Measurements from ENCODE around the gene CNTRL. TPM values are rescaled to one million over a fixed set of nuclear protein-coding genes. Genes with fewer than 3 reads are reported as not detected.

The CNTRL gene
- total RNA-seq, 1 experiment from 2014 or later = 13.4 TPM

DNA sequence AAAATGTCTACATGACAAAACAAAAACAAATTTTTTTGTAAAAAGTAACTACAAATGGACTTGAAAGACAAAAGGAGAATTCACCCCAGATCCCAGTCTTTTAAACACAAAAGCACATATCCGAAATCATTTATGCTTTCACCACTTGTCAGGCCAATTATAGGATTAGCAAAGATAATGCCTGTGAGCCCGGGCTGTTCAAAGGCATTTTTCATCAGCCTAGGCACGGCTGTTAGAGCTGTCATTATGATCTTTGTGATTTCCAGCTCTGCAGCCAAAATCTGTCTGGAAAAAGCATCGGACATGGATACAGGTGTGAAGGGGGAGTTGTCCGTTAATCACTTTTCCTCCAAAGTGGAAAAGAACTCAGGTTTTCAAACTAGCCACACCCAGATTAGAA is 150.5 kb downstream of the CNTRL start:
- Histone ChIP-seq H3K4me2 (ENCODE audit: low read length) (no peak overlapping the region), H3K4me3 (replicated peaks in 1 of 2; ENCODE audit: low read depth in 1 of 2, low read length in 2 of 2) (no peak overlapping the region), H3K79me2 (ENCODE audit: insufficient read depth, low read length) (no peaks in the 10 kb centered on the region), H3K9ac (ENCODE audit: low read length) (no peak overlapping the region), H2AFZ (ENCODE audit: low read depth, low read length, poor library complexity, severe bottlenecking) (no peak overlapping the region), H3K27ac (ENCODE audit: low read depth, low read length) (no peak overlapping the region), H4K20me1 (ENCODE audit: insufficient read depth) (no peaks in the 10 kb centered on the region), H3K9me2 (ENCODE audit: insufficient read depth) (no peaks in the 10 kb centered on the region), H3K9me3 (ENCODE audit: control insufficient read depth in 1 of 2, insufficient read depth in 1 of 2, low read depth in 1 of 2, low read length in 2 of 2) (no peaks in the 10 kb centered on the region), H3K27me3 (ENCODE audit: insufficient read depth, low read length) (no peaks in the 10 kb centered on the region), H3K4me1 (ENCODE audit: control insufficient read depth in 1 of 2, insufficient read depth in 2 of 2, low read length in 2 of 2) (peaks cover 0 to 14% of the 10 kb centered on the region in 2 experiments; a peak in 2 of 4 replicates), H3K36me3 (ENCODE audit: control insufficient read depth in 1 of 2, insufficient read depth in 2 of 2, low read length in 2 of 2) (no peaks in the 10 kb centered on the region)
- intact Hi-C loops (cut with micrococcal nuclease) = no loop called here
- no TSS peak for BruUV-seq (replicated peaks)
- RAD21 ChIA-PET (ENCODE audit: low non-redundant PET in 1 of 2, low total read pairs in 2 of 2, uncharacterized antibody in 2 of 2, unreplicated experiment in 2 of 2) = no interaction called here
- CTCF ChIA-PET = interaction anchor here (1.5 kb wide), 1 partner anchor 9 kb away, joined by 4 read pairs; no protein-coding TSS in a partner anchor
- TF ChIP-seq POLR2A (IDR thresholded peaks at IDR 0.05; ENCODE audit: borderline replicate concordance, extremely low read depth, insufficient read depth, insufficient read length) = no peak
- POLR2A ChIA-PET = no interaction called here
- no peak for DNase-seq (ENCODE audit: low read depth, low spot score)
- no peak for ATAC-seq

DNA sequence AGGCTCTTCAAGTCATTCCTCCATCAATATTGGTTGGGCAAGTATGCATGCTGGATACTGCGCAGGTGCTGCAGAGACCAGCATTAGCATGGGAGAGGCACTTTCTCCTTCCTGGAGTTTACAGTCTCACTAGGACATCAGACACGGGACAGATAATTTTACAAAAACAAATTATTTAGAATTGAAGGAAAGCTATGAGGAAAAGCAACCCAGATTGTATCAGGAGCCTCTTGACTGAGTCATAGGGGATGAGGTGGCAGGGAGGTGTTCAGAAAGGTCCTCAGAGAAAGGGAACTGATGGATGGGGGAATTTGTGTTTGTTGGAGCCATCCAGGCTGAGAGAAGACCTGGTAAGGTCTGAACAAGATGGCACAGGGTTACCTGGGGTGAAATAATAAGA is 151.4 kb downstream of the CNTRL start:
- ATAC-seq (no peak), DNase-seq (ENCODE audit: low read depth, low spot score) (no peak)
- Histone ChIP-seq H3K79me2 (ENCODE audit: insufficient read depth, low read length) (no peaks in the 10 kb centered on the region), H2AFZ (ENCODE audit: low read depth, low read length, poor library complexity, severe bottlenecking) (no peak overlapping the region), H3K4me3 (replicated peaks in 1 of 2; ENCODE audit: low read depth in 1 of 2, low read length in 2 of 2) (no peak overlapping the region), H3K9ac (ENCODE audit: low read length) (no peak overlapping the region), H3K4me2 (ENCODE audit: low read length) (peak overlapping the region; percentile 8; the same call in 1 of the 2 replicates), H3K9me2 (ENCODE audit: insufficient read depth) (no peaks in the 10 kb centered on the region), H3K27me3 (ENCODE audit: insufficient read depth, low read length) (no peaks in the 10 kb centered on the region), H3K36me3 (ENCODE audit: control insufficient read depth in 1 of 2, insufficient read depth in 2 of 2, low read length in 2 of 2) (no peaks in the 10 kb centered on the region), H3K9me3 (ENCODE audit: control insufficient read depth in 1 of 2, insufficient read depth in 1 of 2, low read depth in 1 of 2, low read length in 2 of 2) (no peaks in the 10 kb centered on the region), H4K20me1 (ENCODE audit: insufficient read depth) (no peaks in the 10 kb centered on the region), H3K27ac (ENCODE audit: low read depth, low read length) (no peak overlapping the region), H3K4me1 (ENCODE audit: control insufficient read depth in 1 of 2, insufficient read depth in 2 of 2, low read length in 2 of 2) (peaks cover 0 to 14% of the 10 kb centered on the region in 2 experiments; a peak in 2 of 4 replicates)
- ChIA-PET RAD21 (ENCODE audit: low non-redundant PET in 1 of 2, low total read pairs in 2 of 2, uncharacterized antibody in 2 of 2, unreplicated experiment in 2 of 2) (no interaction called here), CTCF (interaction anchor here (0.7 kb wide), 1 partner anchor 13 kb away, joined by 3 read pairs; no protein-coding TSS in a partner anchor), POLR2A (no interaction called here)
- TF ChIP-seq FOSL1 (IDR thresholded peaks at IDR 0.05; ENCODE audit: low read depth) (0 out of 2 replicates have a peak, but pooled peaks have one; percentile 19), JUND (IDR thresholded peaks at IDR 0.05) (no peak)
- no TSS peak for BruUV-seq (replicated peaks)
- intact Hi-C loops (cut with micrococcal nuclease) = no loop called here

Other genes with a start within 250 kb of the CNTRL start
- gene PSMD5, start 232.0 kb upstream of the CNTRL start, total RNA-seq (2021; ENCODE audit: unreplicated experiment) = 64.3 TPM
- gene PHF19, start 197.8 kb upstream of the CNTRL start, total RNA-seq (2021; ENCODE audit: unreplicated experiment) = 74.0 TPM
- gene TRAF1, start 148.2 kb upstream of the CNTRL start, total RNA-seq (2021; ENCODE audit: unreplicated experiment) = 1.7 TPM
- gene C5, start 24.7 kb upstream of the CNTRL start, total RNA-seq (2021; ENCODE audit: unreplicated experiment) = 0.66 TPM
- 63.1 TPM for gene RAB14, start 126.9 kb downstream of the CNTRL start, total RNA-seq (2021; ENCODE audit: unreplicated experiment)
- 71.3 TPM for gene GSN, start 193.2 kb downstream of the CNTRL start, total RNA-seq (2021; ENCODE audit: unreplicated experiment)